GM12878 (cell line): ENCODE data around the gene C1QL4. TPM values are rescaled to one million over a fixed set of nuclear protein-coding genes. Genes with fewer than 3 reads are reported as not detected.

Source experiments
- ATAC-seq: fragments of 200-7000 bp; cut with Tn5 transposase; 3 replicates; pipeline ENCODE4 v1.9.1; 2020; ENCODE audit warnings: mild to moderate bottlenecking, moderate library complexity
- BruUV-seq: library from RNA; stranded (reverse); fragments of 400-500 nt; replicated peaks from 2 replicates; lab custom pipeline; 2021; lab: Mats Ljungman, UMichigan
- CTCF ChIA-PET: fragments of 300-600 bp; sonication (Branson Sonifier 250); formaldehyde crosslinking; extraction: SDS; loops from one replicate; lab custom pipeline; 2021; ENCODE audit warnings: inconsistent platforms; lab: Yijun Ruan, JAX
- POLR2A ChIA-PET: fragments of 350-600 bp; formaldehyde crosslinking; extraction: SDS; loops from one replicate; lab custom pipeline; 2021; ENCODE audit warnings: inconsistent platforms; lab: Charles Lee
- RAD21 ChIA-PET: fragments of 300-600 bp; sonication (Branson Sonifier 250); formaldehyde crosslinking; loops from one replicate; lab custom pipeline; 2023; ENCODE audit warnings: antibody characterized with exemption; ENCODE audit not compliant: unreplicated experiment; lab: Charles Lee
- SMC1A ChIA-PET: fragments of 300-600 bp; sonication (Branson Sonifier 250); formaldehyde crosslinking; loops from one replicate; lab custom pipeline; 2023; ENCODE audit not compliant: unreplicated experiment, uncharacterized antibody; lab: Charles Lee
- DNase-seq: peaks from one replicate; pipeline ENCODE4 v3.0.0-alpha.2; 2011; ENCODE audit warnings: low read depth, low spot score
- FAIRE-seq: peaks from 3 replicates; lab custom pipeline; 2011; peaks lifted over from hg19 to GRCh38; lab: Jason Lieb, UNC
- H2AFZ ChIP-seq: 2 replicates; pipeline ENCODE4 v1.6.0; 2011; ENCODE audit warnings: low read depth, low read length, control low read depth; ENCODE audit not compliant: control insufficient read depth
- H3K27ac ChIP-seq: 2 replicates; pipeline ENCODE4 v1.5.1; 2011; ENCODE audit warnings: control low read depth; ENCODE audit not compliant: control insufficient read depth, insufficient read depth
- H3K27me3 ChIP-seq, 2 experiments: replicated peaks in 1 of 2; 2 replicates each; pipeline versions ENCODE4 v1.6.0 to v1.6.1; 2011; ENCODE audit warnings: low read length in 1 of 2; ENCODE audit not compliant: control insufficient read depth in 2 of 2, insufficient read depth in 2 of 2
- H3K36me3 ChIP-seq, 2 experiments: 2 replicates each; pipeline ENCODE4 v1.5.1; 2011; ENCODE audit warnings: low read length in 1 of 2; ENCODE audit not compliant: control insufficient read depth in 2 of 2, insufficient read depth in 2 of 2
- H3K4me1 ChIP-seq: 2 replicates; pipeline ENCODE4 v1.6.1; 2011; ENCODE audit warnings: mild to moderate bottlenecking, low read length, moderate library complexity, mixed read lengths; ENCODE audit not compliant: control insufficient read depth, insufficient read depth
- H3K4me2 ChIP-seq: 2 replicates; pipeline ENCODE4 v1.6.0; 2011; ENCODE audit warnings: control low read depth; ENCODE audit not compliant: control insufficient read depth, insufficient read depth
- H3K4me3 ChIP-seq: fragments of 200-600 bp; sonication (generic); 2 replicates; pipeline ENCODE4 v1.5.1; 2016
- H3K79me2 ChIP-seq: 2 replicates; pipeline ENCODE4 v1.6.0; 2011; ENCODE audit warnings: low read length; ENCODE audit not compliant: control insufficient read depth, insufficient read depth
- H3K9ac ChIP-seq: 2 replicates; pipeline ENCODE4 v1.8.0; 2011; ENCODE audit warnings: low read length, control low read depth, mixed read lengths; ENCODE audit not compliant: control insufficient read depth, insufficient read depth
- H3K9me3 ChIP-seq: replicated peaks from 3 replicates; pipeline ENCODE4 v1.5.1; 2011; ENCODE audit warnings: mild to moderate bottlenecking, low read length; ENCODE audit not compliant: control insufficient read depth, insufficient read depth
- H4K20me1 ChIP-seq: 2 replicates; pipeline ENCODE4 v1.6.0; 2011; ENCODE audit not compliant: control insufficient read depth, insufficient read depth
- CREB1 ChIP-seq: IDR thresholded peaks from 2 replicates; pipeline ENCODE4 v1.6.1; 2012; ENCODE audit warnings: low read depth, mild to moderate bottlenecking, inconsistent platforms
- FOXK2 ChIP-seq: fragments of 450-650 bp; IDR thresholded peaks from 2 replicates; pipeline ENCODE4 v1.6.1; 2017; ENCODE audit warnings: mild to moderate bottlenecking, moderate library complexity
- HCFC1 ChIP-seq: fragments of 150-350 bp; IDR thresholded peaks from 2 replicates; pipeline ENCODE4 v1.6.1; 2014; ENCODE audit warnings: low read length
- IKZF1 ChIP-seq: fragments of 450-650 bp; conservative IDR thresholded peaks from 2 replicates; pipeline ENCODE4 v1.6.1; 2017; ENCODE audit warnings: antibody characterized with exemption, mild to moderate bottlenecking
- MYB ChIP-seq: fragments of 150-350 bp; IDR thresholded peaks from 2 replicates; pipeline ENCODE4 v1.6.1; 2014; ENCODE audit warnings: mild to moderate bottlenecking, low read depth, low read length, borderline replicate concordance
- NFYA ChIP-seq: IDR thresholded peaks from 2 replicates; pipeline ENCODE4 v1.6.1; 2011; ENCODE audit warnings: low read depth, mild to moderate bottlenecking, low read length, improper control_type of control experiment, borderline replicate concordance
- PRDM15 ChIP-seq: fragments of 450-650 bp; formaldehyde crosslinking; IDR thresholded peaks from 2 replicates; pipeline ENCODE4 v1.4.0; 2020; ENCODE audit warnings: mild to moderate bottlenecking, moderate library complexity
- RBBP5 ChIP-seq: fragments of 200-600 bp; sonication (generic); conservative IDR thresholded peaks from 2 replicates; pipeline ENCODE4 v1.6.1; 2016
- RUNX3 ChIP-seq: IDR thresholded peaks from 2 replicates; pipeline ENCODE4 v1.6.1; 2012; ENCODE audit warnings: low read length, inconsistent platforms
- SMAD5 ChIP-seq: IDR thresholded peaks from 2 replicates; pipeline ENCODE4 v1.6.1; 2016; ENCODE audit warnings: antibody characterized with exemption, low read depth
- YBX1 ChIP-seq: fragments of 450-650 bp; IDR thresholded peaks from 2 replicates; pipeline ENCODE4 v1.6.1; 2016; ENCODE audit warnings: antibody characterized with exemption
- ZNF24 ChIP-seq: fragments of 450-650 bp; IDR thresholded peaks from 2 replicates; pipeline ENCODE4 v1.6.1; 2017; ENCODE audit warnings: antibody characterized with exemption, mild to moderate bottlenecking
- WGBS: methylation state at CpG from one replicate; pipeline ENCODE4 v1.1.6; 2016; ENCODE audit warnings: low lambda C conversion rate; ENCODE audit not compliant: insufficient replicate concordance, insufficient coverage; ENCODE audit errors: missing lambda C conversion rate; 5-methylcytosine and 5-hydroxymethylcytosine counted together
- in situ Hi-C: fragments of 300-500 bp; cut with MboI; formaldehyde crosslinking; loops from 9 replicates; pipeline ENCODE4 v1.14.3; 2018; ENCODE audit warnings: mixed read lengths
- intact Hi-C: fragments of 100-400 bp; cut with micrococcal nuclease; formaldehyde crosslinking; loops from one replicate; pipeline ENCODE4 v1.14.2; 2022; ENCODE audit not compliant: unreplicated experiment
- polyA plus RNA-seq, 11 experiments: library from polyadenylated mRNA; depleted of rRNA in 4 of 11; unstranded in 6 of 11; stranded (reverse) in 5 of 11; fragments of >200 nt; fragmentation: Nextera tagmentation in 4 of 11; fragmentation: Illumina TruSeq in 1 of 11; extraction: Ambion mirVana in 4 of 11; extraction: Trizol in 1 of 11; gene quantifications; 1 replicate in 1 of 11; 2 replicates in 10 of 11; pipeline versions ENCODE4 v1.2.1 to v1.2.3, GENCODE V29; 2011 to 2016; ENCODE audit warnings: inconsistent platforms in 2 of 11, missing spikeins in 2 of 11, low read depth in 1 of 11
- total RNA-seq, 4 experiments: library from RNA; depleted of rRNA in 3 of 4; stranded (reverse); fragments of >200 nt in 3 of 4; fragmentation: Illumina TruSeq in 1 of 4; extraction: Trizol in 1 of 4; gene quantifications; 2 replicates each; pipeline versions ENCODE4 v1.2.1 to v1.2.3, GENCODE V29; 2013 to 2021
- TF ChIP-seq, protein P1 (sequence below): fragments of 450-650 bp; IDR thresholded peaks from 2 replicates; pipeline ENCODE4 v1.6.1; 2018; ENCODE audit warnings: mild to moderate bottlenecking, low read depth, moderate library complexity; ENCODE audit not compliant: partially characterized antibody

C1QL4 gene
- total and polyA plus RNA-seq, 10 of the 15 experiments (the other 5 are each of a cell fraction or from before 2014, with no cell fraction given) = 0.05 TPM; not detected in 9

- TF ChIP-seq PRDM15 (CRISPR knock-in tag) = no peak
- TF ChIP-seq, protein P1, sequence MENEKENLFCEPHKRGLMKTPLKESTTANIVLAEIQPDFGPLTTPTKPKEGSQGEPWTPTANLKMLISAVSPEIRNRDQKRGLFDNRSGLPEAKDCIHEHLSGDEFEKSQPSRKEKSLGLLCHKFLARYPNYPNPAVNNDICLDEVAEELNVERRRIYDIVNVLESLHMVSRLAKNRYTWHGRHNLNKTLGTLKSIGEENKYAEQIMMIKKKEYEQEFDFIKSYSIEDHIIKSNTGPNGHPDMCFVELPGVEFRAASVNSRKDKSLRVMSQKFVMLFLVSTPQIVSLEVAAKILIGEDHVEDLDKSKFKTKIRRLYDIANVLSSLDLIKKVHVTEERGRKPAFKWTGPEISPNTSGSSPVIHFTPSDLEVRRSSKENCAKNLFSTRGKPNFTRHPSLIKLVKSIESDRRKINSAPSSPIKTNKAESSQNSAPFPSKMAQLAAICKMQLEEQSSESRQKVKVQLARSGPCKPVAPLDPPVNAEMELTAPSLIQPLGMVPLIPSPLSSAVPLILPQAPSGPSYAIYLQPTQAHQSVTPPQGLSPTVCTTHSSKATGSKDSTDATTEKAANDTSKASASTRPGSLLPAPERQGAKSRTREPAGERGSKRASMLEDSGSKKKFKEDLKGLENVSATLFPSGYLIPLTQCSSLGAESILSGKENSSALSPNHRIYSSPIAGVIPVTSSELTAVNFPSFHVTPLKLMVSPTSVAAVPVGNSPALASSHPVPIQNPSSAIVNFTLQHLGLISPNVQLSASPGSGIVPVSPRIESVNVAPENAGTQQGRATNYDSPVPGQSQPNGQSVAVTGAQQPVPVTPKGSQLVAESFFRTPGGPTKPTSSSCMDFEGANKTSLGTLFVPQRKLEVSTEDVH = no peak
- no peak for TF ChIP-seq NFYA
- no peak for TF ChIP-seq MYB
Observed at GRCh38 chr12:49334681-49335080, 2.3 kb downstream of the C1QL4 start (continued).

DNA sequence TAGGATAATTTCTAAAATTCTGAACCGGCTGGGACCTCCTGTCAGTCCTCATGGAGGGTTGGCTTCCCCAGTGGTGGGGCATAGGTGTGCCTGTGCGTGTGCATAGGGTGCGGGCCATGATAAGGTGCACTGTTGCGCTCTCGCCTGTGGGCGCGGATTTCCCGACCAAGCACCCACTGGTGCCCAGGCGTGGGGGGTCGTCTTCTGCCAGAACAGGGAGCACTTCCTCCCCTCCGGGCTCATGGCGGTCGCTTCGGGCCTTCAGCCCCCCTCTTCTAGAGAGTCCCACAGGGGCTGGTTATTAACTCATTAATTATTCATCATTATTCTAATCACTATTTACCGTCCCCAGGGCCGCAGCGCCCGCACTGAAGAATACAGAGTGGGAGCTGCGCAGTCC, 2.8 kb downstream of the C1QL4 start:
- peaks cover 10 to 12% of the 10 kb centered on the region in 2 experiments for H3K27me3 ChIP-seq
- no peak overlapping the region for H3K9ac ChIP-seq
- H3K4me2 ChIP-seq = no peak overlapping the region
- peaks cover 4 to 8% of the 10 kb centered on the region in 2 experiments; a peak in 3 of 4 replicates for H3K36me3 ChIP-seq
- H4K20me1 ChIP-seq = no peaks in the 10 kb centered on the region
- 76% methylated on average over 19 of the region's 19 CpGs for WGBS
- H3K4me3 ChIP-seq = no peak overlapping the region
- ChIA-PET CTCF (interaction anchor here (0.8 to 4.7 kb wide), 4 partner anchors 11 to 246 kb away, joined by 3 to 25 read pairs (median 4); partner anchors contain the start of gene TROAP), SMC1A (interaction anchor here (1.2 to 1.3 kb wide), 2 partner anchors 10 to 45 kb away, joined by 3 to 5 read pairs; no protein-coding TSS in a partner anchor), RAD21 (no interaction called here), POLR2A (no interaction called here)
- ATAC-seq (no peak), FAIRE-seq (no peak), DNase-seq (no peak)
- intact Hi-C loops (no loop called here), in situ Hi-C loops (no loop called here)
- no peaks in the 10 kb centered on the region; the same call in 2 of the 3 replicates for H3K9me3 ChIP-seq
- H3K79me2 ChIP-seq = no peaks in the 10 kb centered on the region
- no TSS peak for BruUV-seq
- H2AFZ ChIP-seq = no peak overlapping the region
- H3K4me1 ChIP-seq = no peaks in the 10 kb centered on the region
- H3K27ac ChIP-seq = no peak overlapping the region
- TF ChIP-seq HCFC1 (no peak), SMAD5 (no peak), RUNX3 (no peak), ZNF24 (no peak), YBX1 (no peak), IKZF1 (no peak), RBBP5 (no peak), CREB1 (no peak), FOXK2 (no peak)
